GM18499 (cell line): ENCODE data around the gene SESN3.
A peak's percentile ranks its signal among the peaks of the same experiment; 100 is the strongest.
"Not testable (repeated sequence)": the region's sequence is repeated elsewhere in the genome, so short reads cannot be mapped to it uniquely, and the experiment has no call there.

Experiments
- ATAC-seq: cut with Tn5 transposase; IDR thresholded peaks from one replicate; pipeline ENCODE4 v1.9.1; 2021; ENCODE audit warnings: moderate number of reproducible peaks; ENCODE audit not compliant: insufficient read depth, unreplicated experiment

The SESN3 gene

GRCh38 chr11:95253141-95253540 is 22.1 kb upstream of the SESN3 start:
- ATAC-seq: no peak

DNA sequence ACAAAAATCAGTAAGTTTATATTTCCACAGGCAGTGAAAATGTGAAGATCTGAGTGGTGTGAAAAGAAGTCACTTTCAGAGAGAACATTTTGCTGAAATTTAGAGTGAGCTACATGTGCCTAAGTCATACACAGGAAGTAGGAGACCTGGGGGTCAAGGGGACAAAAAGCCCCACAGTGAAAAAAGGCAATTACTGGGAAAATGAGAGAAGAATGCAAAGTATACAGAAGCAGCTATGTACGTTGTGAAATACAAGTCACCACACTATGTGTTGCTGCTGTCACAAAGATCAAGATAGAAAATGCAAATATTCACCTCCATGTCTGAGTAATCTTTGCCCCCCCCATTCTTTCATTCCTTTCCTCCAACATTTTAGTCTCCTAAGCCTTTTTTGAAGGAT is 21.6 kb upstream of the SESN3 start:
- no peak for ATAC-seq

DNA sequence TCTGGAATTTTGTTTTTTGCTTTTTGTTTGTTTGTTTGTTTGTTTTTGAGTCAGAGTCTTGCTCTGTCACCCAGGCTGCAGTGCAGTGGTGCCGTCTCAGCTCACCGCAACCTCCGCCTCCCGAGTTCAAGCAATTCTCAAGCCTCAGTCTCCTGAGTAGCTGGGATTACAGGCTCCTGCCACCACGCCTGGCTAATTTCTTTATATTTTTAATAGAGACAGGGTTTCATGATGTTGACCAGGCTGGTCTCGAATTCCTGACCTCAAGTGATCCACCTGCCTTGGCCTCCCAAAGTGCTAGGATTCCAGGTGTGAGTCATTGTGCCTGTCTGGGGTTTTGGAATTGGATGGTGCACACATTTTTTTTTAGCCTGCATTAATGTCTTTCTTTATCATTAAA is 20.9 kb upstream of the SESN3 start:
- ATAC-seq: not testable (repeated sequence)

GRCh38 chr11:95248666-95249467 is 17.9 kb upstream of the SESN3 start:
- peak; percentile 77 for ATAC-seq

GRCh38 chr11:95247883-95248282 is 16.9 kb upstream of the SESN3 start:
- no peak for ATAC-seq

DNA sequence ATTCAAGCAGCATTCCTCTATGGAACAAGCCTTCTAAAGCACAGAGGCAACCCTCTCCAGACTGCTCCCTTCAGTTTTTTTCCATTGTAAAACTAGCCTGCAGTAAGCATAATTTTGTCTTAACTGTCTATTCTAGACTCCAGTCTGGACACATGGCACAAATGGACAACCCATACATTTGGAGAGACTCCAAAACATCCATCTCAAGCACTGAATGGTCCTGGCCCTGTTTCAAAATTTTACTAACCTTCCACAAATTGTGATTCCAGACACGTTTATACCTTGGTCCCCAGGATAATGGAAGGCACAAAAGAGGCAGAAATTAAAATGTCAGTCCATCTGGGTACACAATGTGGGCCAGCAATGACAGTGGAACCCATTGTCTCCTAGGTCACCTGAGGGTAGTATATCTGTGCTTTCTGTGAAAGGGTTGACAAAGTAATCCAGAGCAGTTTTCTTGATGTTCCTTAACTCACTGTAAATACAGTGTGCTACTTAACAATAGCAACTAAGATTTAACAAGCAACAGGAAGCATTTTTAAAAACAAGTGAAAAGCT is 16.2 kb upstream of the SESN3 start:
- ATAC-seq: no peak

- no peak for ATAC-seq
These were observed 14.6 kb upstream of the SESN3 start for GRCh38 chr11:95245581-95245980.

GRCh38 chr11:95245038-95245437 is 14.0 kb upstream of the SESN3 start:
- no peak for ATAC-seq

DNA sequence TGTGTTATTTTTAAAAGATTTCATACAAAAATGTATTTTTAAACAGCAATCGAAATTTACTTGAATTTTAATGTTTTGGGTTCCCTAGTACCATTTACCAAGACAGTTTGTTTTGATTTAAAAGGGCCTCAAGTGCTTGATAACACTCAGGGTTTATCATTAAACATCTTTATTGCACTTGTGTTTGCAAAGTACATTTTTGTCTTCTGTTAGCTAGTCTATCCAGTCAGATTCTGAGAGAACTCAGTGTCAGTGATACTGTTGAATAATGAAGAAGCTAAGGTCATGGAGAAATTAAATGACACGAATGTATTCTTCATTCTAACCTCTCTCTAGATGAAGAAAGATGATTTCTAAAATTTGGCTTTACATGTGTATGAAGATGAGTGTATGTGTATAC is 12.7 kb upstream of the SESN3 start:
- no peak for ATAC-seq

DNA sequence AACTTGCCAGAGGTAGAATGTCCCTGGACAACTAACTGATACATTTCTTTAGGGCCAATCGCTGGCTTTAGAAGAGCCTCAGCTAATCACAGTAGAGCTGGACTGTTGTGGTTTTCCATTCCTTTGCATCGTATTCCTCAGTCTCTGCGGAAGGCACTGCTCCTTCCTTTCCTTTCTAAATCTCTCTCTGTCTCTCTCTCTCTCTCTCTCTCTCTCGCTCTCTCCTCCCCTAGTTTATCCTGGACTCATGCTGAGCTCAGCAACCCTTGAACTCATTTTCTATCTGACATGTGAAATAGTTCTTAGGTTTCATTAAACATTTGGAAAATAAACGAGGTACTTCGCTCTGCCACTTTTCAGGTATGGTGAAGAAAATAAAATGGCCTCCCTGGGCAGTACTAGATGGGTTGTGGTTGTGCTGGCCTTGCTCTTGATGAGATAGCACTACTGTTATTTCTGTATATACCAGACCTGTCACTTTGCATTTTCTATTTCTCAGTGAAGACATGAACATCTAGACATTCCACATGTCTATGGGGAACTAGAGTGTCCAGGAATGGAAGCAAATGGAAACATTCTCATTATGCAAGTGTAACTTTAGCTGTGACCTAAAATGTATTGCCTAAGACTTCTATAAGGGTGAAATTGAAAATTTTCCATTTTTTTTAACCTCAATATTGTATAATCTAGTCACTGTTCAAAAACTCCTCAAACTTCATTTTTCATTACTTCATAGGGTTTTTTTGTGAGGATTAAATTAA is 12.0 kb upstream of the SESN3 start:
- no peak for ATAC-seq

GRCh38 chr11:95242091-95242844 is 11.3 kb upstream of the SESN3 start:
- ATAC-seq: no peak

GRCh38 chr11:95241681-95242081 is 10.7 kb upstream of the SESN3 start:
- peak; percentile 66 for ATAC-seq

GRCh38 chr11:95239871-95240649 is 9.1 kb upstream of the SESN3 start:
- no peak for ATAC-seq

DNA sequence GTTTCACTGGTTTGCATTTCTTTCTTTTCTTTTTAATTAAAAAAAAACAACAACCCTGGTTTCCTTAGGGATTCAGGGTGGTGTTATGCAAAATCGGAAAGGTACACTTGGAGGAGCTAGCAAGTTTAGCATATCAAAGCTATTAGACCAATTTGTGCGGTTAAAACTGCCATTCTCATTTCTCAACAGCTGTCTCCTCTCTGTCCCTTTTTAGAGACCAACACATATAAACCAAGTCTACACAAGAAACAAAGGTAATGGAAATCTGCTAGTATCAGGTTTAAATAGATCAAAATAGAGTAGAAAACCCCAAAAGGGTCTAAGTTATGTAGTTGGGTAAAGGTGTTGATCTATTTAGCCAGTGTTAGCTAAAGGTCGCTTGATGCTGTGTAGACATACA is 1.7 kb upstream of the SESN3 start:
- no peak for ATAC-seq

DNA sequence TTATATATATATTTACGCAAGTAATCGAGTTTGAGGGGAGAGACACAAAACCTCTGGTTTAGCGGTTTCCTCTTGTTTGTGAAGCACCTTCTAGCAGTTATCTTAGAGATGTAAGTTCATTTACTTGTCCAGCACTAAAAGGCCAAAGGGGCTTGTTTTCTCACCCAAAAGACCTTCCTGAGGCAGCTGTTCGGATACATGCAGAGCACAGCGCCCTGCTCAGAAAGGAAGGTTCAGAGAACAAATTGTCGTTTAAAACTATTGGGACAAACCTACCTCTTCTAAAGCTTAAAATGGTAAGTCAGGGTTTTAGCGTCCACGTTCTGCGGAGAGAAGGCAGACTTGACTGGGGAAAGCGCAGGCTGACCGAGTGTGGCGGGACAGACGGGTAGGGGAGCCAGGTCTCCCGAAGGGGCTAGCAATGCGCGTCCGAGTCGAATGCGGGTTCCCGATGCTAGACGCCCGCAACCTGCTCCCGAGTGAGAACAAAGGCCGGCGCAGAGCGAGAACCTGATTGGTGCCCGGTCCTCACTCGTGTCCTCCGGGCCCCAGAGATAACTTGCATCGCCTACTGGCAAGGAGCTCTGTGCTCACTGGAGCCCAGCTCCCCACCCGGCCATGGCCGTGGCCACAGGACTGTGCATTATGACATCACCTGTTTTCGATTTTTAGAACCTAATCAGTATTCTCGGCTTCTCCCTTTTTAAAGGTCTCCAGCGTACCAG is 1.0 kb upstream of the SESN3 start:
- ATAC-seq: peak; percentile 25

- ATAC-seq: no peak
These were observed 234 bp downstream of the SESN3 start for GRCh38 chr11:95230810-95231126.

- no peak for ATAC-seq
These were observed 801 bp downstream of the SESN3 start for GRCh38 chr11:95229993-95230809.

GRCh38 chr11:95229199-95229992 is 1.6 kb downstream of the SESN3 start:
- ATAC-seq: no peak
